Mammary epithelial cell (primary cell): ENCODE measurements around the gene TRAPPC3L.

Source experiments
- CTCF ChIP-seq, 2 donors: IDR thresholded peaks in 1 of 2; conservative IDR thresholded peaks in 1 of 2; 2 replicates each; pipeline ENCODE4 v1.5.1; 2011 to 2012; ENCODE audit warnings: inconsistent platforms in 2 of 2, low read length in 2 of 2, mild to moderate bottlenecking in 2 of 2, control low read depth in 1 of 2, low read depth in 1 of 2; ENCODE audit not compliant: insufficient read depth in 1 of 2; ENCODE audit errors: extremely low read depth in 1 of 2
- EZH2 ChIP-seq: IDR thresholded peaks from 2 replicates; pipeline ENCODE4 v1.6.1; 2012; ENCODE audit warnings: low read length, inconsistent platforms, borderline replicate concordance

DNA sequence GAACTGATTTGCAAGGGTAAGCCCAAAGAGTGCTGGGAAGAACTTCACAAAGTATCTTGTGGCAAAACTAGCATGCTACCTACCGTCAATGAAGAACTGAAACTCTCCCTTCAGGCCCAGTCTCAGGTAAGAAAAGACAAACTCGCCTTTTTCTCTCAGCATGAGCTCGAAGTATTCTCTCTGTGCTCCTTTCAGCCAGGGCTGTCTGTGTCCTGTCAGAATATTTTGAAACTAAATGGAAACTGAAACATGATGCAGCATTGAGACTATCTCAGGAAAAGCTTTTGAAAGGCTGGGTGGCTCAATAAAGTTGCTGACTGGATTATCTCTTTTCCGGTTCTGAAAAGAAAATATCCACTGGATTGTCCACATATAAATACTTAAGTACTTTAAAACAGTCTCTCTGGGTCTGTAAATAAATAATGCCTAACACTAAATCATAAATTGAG, 33.3 kb downstream of the TRAPPC3L start:
- TF ChIP-seq CTCF (conservative IDR thresholded peaks at IDR 0.05 in 1 of 2, IDR thresholded peaks at IDR 0.05 in 1 of 2; ENCODE audit: extremely low read depth in 1 of 2, insufficient read depth in 1 of 2, low read depth in 1 of 2, low read length in 2 of 2) (no peak), EZH2 (no peak)
